GM23338 (cell line): ENCODE results near the gene GDPD4. TPM values are rescaled to one million over a fixed set of nuclear protein-coding genes. Genes with fewer than 3 reads are reported as not detected.

ENCODE experiments used
- ATAC-seq: fragments of 200-7000 bp; cut with Tn5 transposase; 3 replicates; pipeline ENCODE4 v1.9.1; 2020
- DNase-seq: peaks from one replicate; pipeline ENCODE4 v3.0.0-alpha.2; 2015; ENCODE audit warnings: low spot score
- H2AFZ ChIP-seq: fragments of 200-600 bp; sonication (generic); 2 replicates; pipeline ENCODE4 v1.8.0; 2016; ENCODE audit warnings: antibody characterized with exemption, mild to moderate bottlenecking, moderate library complexity
- H3F3A ChIP-seq: fragments of 200-600 bp; sonication (generic); replicated peaks from 2 replicates; pipeline ENCODE4 v1.8.0; 2017; ENCODE audit warnings: antibody characterized with exemption, mixed run types, low read depth
- H3K27ac ChIP-seq: fragments of 200-600 bp; sonication (generic); 2 replicates; pipeline ENCODE4 v1.6.1; 2016; ENCODE audit warnings: low read depth
- H3K27me3 ChIP-seq: fragments of 200-600 bp; sonication (generic); 2 replicates; pipeline ENCODE4 v1.8.0; 2016; ENCODE audit warnings: mild to moderate bottlenecking, mixed run types, moderate library complexity; ENCODE audit not compliant: insufficient read depth
- H3K36me3 ChIP-seq: fragments of 200-600 bp; sonication (generic); 2 replicates; pipeline ENCODE4 v1.8.0; 2016; ENCODE audit warnings: mild to moderate bottlenecking; ENCODE audit not compliant: insufficient read depth
- H3K4me1 ChIP-seq: fragments of 200-600 bp; sonication (generic); 2 replicates; pipeline ENCODE4 v1.8.0; 2016; ENCODE audit warnings: mild to moderate bottlenecking, moderate library complexity; ENCODE audit not compliant: insufficient read depth
- H3K4me2 ChIP-seq: fragments of 200-600 bp; sonication (generic); 2 replicates; pipeline ENCODE4 v1.7.1; 2017; ENCODE audit warnings: mixed run types
- H3K4me3 ChIP-seq: fragments of 200-600 bp; sonication (generic); 2 replicates; pipeline ENCODE4 v1.6.1; 2016; ENCODE audit warnings: mixed run types
- H3K79me2 ChIP-seq: fragments of 200-600 bp; sonication (generic); replicated peaks from 2 replicates; pipeline ENCODE4 v1.8.0; 2017; ENCODE audit warnings: mild to moderate bottlenecking; ENCODE audit not compliant: insufficient read depth
- H3K9me2 ChIP-seq: fragments of 200-600 bp; sonication (generic); 2 replicates; pipeline ENCODE4 v1.8.0; 2017; ENCODE audit not compliant: insufficient read depth
- H4K20me1 ChIP-seq: fragments of 200-600 bp; sonication (generic); replicated peaks from 2 replicates; pipeline ENCODE4 v1.8.0; 2017; ENCODE audit warnings: mild to moderate bottlenecking; ENCODE audit not compliant: insufficient read depth
- H3K27ac Mint-ChIP-seq: 2 replicates; pipeline ENCODE4 v1.8.0; 2020; ENCODE audit warnings: inconsistent platforms, mild to moderate bottlenecking, moderate library complexity, mixed read lengths
- H3K27me3 Mint-ChIP-seq: 3 replicates; pipeline ENCODE4 v1.8.0; 2022; ENCODE audit warnings: low read depth, mild to moderate bottlenecking, moderate library complexity, mixed read lengths, inconsistent platforms; ENCODE audit not compliant: insufficient read depth, poor library complexity
- H3K36me3 Mint-ChIP-seq: 3 replicates; pipeline ENCODE4 v1.8.0; 2021; ENCODE audit warnings: low read depth, mild to moderate bottlenecking, inconsistent platforms, moderate library complexity, mixed read lengths
- H3K4me1 Mint-ChIP-seq: 3 replicates; pipeline ENCODE4 v1.8.0; 2020; ENCODE audit warnings: mild to moderate bottlenecking, inconsistent platforms, mixed read lengths
- H3K4me3 Mint-ChIP-seq: 3 replicates; pipeline ENCODE4 v1.8.0; 2021; ENCODE audit warnings: moderate library complexity, mild to moderate bottlenecking, inconsistent platforms, mixed read lengths
- H3K9me3 Mint-ChIP-seq: 3 replicates; pipeline ENCODE4 v1.8.0; 2020; ENCODE audit warnings: moderate library complexity, mild to moderate bottlenecking, inconsistent platforms, mixed read lengths
- CREB1 ChIP-seq: fragments of 250-450 bp; sonication (Bioruptor Pico); IDR thresholded peaks from 2 replicates; pipeline ENCODE4 v1.5.0; 2020; ENCODE audit warnings: low read depth, mild to moderate bottlenecking, moderate library complexity
- JUNB ChIP-seq: IDR thresholded peaks from one replicate; pipeline ENCODE4 v1.6.1; 2016; ENCODE audit warnings: antibody characterized with exemption; ENCODE audit not compliant: unreplicated experiment
- STAT1 ChIP-seq: IDR thresholded peaks from one replicate; pipeline ENCODE4 v1.6.1; 2016; ENCODE audit warnings: antibody characterized with exemption; ENCODE audit not compliant: unreplicated experiment
- ZNF331 ChIP-seq: fragments of 250-450 bp; sonication (Bioruptor Pico); IDR thresholded peaks from 2 replicates; pipeline ENCODE4 v1.5.0; 2020; ENCODE audit warnings: low read depth, mild to moderate bottlenecking, moderate library complexity
- polyA plus RNA-seq: library from polyadenylated mRNA; unstranded; fragments of >200 nt; fragmentation: Nextera tagmentation; extraction: Ambion mirVana; gene quantifications from 2 replicates; pipeline ENCODE4 v1.2.1, GENCODE V29; 2016
- total RNA-seq: library from RNA; depleted of rRNA; stranded (reverse); fragments of >200 nt; shearing (Covaris generic); gene quantifications from 2 replicates; pipeline ENCODE4 v1.2.3, GENCODE V29; 2014
- TF ChIP-seq, protein P1 (sequence below), 2 experiments: fragments of 200-600 bp in 1 of 2; sonication (generic) in 1 of 2; conservative IDR thresholded peaks; 2 replicates each; pipeline versions ENCODE4 v1.5.1 to v1.6.1; 2016 to 2017; ENCODE audit warnings: antibody characterized with exemption in 2 of 2, low read depth in 2 of 2, mild to moderate bottlenecking in 2 of 2, moderate library complexity in 1 of 2

Gene GDPD4
- total and polyA plus RNA-seq, 2 experiments from 2014 or later: not detected

DNA sequence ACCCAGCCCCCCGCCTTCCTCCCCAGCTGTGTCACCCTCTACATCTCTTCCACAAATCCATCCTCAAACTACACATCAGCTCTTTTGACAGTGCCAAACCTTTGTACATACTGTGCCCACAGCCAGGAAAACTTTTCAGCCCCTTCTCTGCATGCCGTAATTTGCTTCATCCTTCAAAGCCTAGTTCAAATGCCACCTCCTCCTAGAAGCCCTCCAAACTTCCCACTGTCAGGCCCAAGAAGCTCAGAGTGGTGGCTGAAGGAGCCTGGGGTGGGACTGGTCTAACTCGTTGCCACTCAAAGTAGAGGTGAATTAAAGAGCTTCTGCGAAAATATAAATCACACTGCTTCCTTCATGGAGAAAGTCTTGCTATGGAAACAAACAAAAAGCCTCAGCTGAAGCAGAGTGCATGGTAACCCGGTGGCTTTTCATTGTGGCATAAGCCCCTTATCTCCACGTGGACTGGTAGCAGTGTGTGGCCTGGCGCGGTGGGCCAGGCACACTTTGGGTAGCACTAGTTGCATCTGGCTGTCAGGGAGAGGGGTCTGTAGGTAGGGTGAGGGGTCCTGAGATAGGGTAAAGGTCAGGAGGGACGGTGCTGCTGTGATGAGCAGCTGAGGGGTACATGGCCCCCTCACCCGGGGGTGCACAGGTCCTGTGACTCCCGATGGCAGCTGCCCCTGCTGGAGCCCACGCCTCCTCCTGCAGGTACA is 96.6 kb downstream of the GDPD4 start (continued):
- TF ChIP-seq, protein P1, sequence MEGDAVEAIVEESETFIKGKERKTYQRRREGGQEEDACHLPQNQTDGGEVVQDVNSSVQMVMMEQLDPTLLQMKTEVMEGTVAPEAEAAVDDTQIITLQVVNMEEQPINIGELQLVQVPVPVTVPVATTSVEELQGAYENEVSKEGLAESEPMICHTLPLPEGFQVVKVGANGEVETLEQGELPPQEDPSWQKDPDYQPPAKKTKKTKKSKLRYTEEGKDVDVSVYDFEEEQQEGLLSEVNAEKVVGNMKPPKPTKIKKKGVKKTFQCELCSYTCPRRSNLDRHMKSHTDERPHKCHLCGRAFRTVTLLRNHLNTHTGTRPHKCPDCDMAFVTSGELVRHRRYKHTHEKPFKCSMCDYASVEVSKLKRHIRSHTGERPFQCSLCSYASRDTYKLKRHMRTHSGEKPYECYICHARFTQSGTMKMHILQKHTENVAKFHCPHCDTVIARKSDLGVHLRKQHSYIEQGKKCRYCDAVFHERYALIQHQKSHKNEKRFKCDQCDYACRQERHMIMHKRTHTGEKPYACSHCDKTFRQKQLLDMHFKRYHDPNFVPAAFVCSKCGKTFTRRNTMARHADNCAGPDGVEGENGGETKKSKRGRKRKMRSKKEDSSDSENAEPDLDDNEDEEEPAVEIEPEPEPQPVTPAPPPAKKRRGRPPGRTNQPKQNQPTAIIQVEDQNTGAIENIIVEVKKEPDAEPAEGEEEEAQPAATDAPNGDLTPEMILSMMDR (conservative IDR thresholded peaks at IDR 0.05; ENCODE audit: low read depth in 2 of 2): no peak
- no peak for TF ChIP-seq JUNB
- no peak for TF ChIP-seq STAT1
- TF ChIP-seq CREB1 (CRISPR knock-in tag): no peak
- no peak for TF ChIP-seq ZNF331 (CRISPR knock-in tag)

DNA sequence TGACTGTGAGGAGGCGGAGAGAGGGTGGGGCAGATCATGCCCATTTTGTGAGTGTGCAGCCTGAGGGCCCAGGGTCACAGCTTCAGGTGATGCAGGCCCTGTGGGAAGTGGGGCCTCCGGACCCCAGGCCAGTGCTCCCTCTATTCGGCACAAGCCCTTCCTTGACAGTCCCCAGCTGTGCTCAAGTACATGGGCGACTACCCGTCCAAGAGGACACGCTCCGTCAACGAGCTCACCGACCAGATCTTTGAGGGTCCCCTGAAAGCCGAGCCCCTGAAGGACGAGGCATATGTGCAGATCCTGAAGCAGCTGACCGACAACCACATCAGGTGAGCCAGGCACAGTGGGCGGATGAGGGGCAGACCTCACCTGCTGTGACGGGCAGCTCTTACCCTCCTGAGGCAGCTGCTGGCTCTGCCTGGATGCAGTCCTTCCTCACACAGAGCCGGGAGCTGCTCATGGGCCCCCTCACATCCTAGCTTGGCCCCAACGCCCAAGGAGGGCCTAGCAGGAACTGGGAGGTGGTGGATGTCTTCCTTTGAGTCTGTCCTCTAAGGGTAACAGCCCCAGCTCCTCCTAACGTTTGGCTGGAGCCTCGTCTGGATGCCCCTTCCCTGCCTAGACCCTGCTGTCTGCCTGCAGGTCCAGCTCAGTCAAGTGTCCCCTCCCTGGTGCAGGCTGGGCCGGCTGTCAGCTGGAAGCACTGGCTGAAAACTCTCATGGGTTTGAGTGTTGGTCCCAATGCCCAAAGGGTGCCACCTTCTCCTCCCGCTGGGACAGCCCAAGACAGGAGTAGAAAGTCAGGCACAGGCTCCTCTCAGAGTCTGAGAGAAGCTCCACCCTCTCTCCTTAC is 97.4 kb downstream of the GDPD4 start:
- Histone ChIP-seq H3K4me2 (no peak overlapping the region), H3K79me2 (no peaks in the 10 kb centered on the region), H3K9me2 (no peaks in the 10 kb centered on the region), H3K27me3 (no peaks in the 10 kb centered on the region), H4K20me1 (no peaks in the 10 kb centered on the region), H3F3A (no peaks in the 10 kb centered on the region), H3K4me1 (no peaks in the 10 kb centered on the region), H2AFZ (no peak overlapping the region), H3K4me3 (no peak overlapping the region), H3K27ac (no peak overlapping the region), H3K36me3 (no peaks in the 10 kb centered on the region)
- no peak for DNase-seq
- Mint-ChIP-seq H3K27ac (no peak overlapping the region), H3K27me3 (peaks cover 12% of the 10 kb centered on the region), H3K4me3 (no peak overlapping the region), H3K9me3 (no peaks in the 10 kb centered on the region), H3K36me3 (no peaks in the 10 kb centered on the region; the same call in 2 of the 3 replicates), H3K4me1 (peaks cover 3% of the 10 kb centered on the region; the same call in 1 of the 3 replicates)
- ATAC-seq: no peak
- TF ChIP-seq, protein P1 (conservative IDR thresholded peaks at IDR 0.05; ENCODE audit: low read depth in 2 of 2): no peak
- TF ChIP-seq CREB1 (CRISPR knock-in tag): no peak
